Endothelial cell of umbilical vein (primary cell): ENCODE measurements around the gene SPRY4. TPM values are rescaled to one million over a fixed set of nuclear protein-coding genes. Genes with fewer than 3 reads are reported as not detected.

Source experiments
- BruUV-seq: library from RNA; stranded (reverse); fragments of 400-500 nt; replicated peaks from 2 replicates; lab custom pipeline; 2021; lab: Mats Ljungman, UMichigan
- CTCF ChIA-PET: fragments of 300-600, 350-600 bp; sonication (Branson Sonifier 250); formaldehyde crosslinking; loops from one replicate; lab custom pipeline; 2021; ENCODE audit warnings: antibody characterized with exemption, inconsistent platforms; lab: Charles Lee
- POLR2A ChIA-PET: fragments of 300-600, 350-600 bp; sonication (Branson Sonifier 250); formaldehyde crosslinking; loops from one replicate; lab custom pipeline; 2021; ENCODE audit warnings: antibody characterized with exemption, inconsistent platforms; lab: Charles Lee
- DNase-seq: peaks from one replicate; pipeline ENCODE4 v3.0.0-alpha.2; 2011; ENCODE audit warnings: low read depth, low spot score
- FAIRE-seq: peaks from 2 replicates; lab custom pipeline; 2011; peaks lifted over from hg19 to GRCh38; lab: Jason Lieb, UNC
- H2AFZ ChIP-seq: 2 replicates; pipeline ENCODE4 v1.6.0; 2012; ENCODE audit warnings: low read depth, low read length, control low read depth, inconsistent platforms
- H3K27ac ChIP-seq: 2 replicates; pipeline ENCODE4 v1.5.1; 2011; ENCODE audit warnings: low read depth, mild to moderate bottlenecking, control low read depth, low read length, moderate library complexity; ENCODE audit not compliant: insufficient read depth
- H3K27me3 ChIP-seq, 2 experiments: 2 replicates each; pipeline versions ENCODE4 v1.6.0 to v1.6.1; 2011; ENCODE audit warnings: low read length in 2 of 2, mixed read lengths in 1 of 2; ENCODE audit not compliant: control insufficient read depth in 2 of 2, insufficient read depth in 2 of 2
- H3K36me3 ChIP-seq, 2 experiments: 2 replicates in 1 of 2; 3 replicates in 1 of 2; pipeline ENCODE4 v1.5.1; 2011; ENCODE audit warnings: low read length in 2 of 2, mild to moderate bottlenecking in 1 of 2, moderate library complexity in 1 of 2; ENCODE audit not compliant: control insufficient read depth in 2 of 2, insufficient read depth in 2 of 2; ENCODE audit errors: extremely low read depth in 1 of 2
- H3K4me1 ChIP-seq: 3 replicates; pipeline ENCODE4 v1.5.1; 2011; ENCODE audit warnings: mild to moderate bottlenecking, low read length; ENCODE audit not compliant: control insufficient read depth, insufficient read depth; ENCODE audit errors: extremely low read depth
- H3K4me2 ChIP-seq: 2 replicates; pipeline ENCODE4 v1.6.1; 2011; ENCODE audit warnings: low read length, control low read depth, mixed read lengths; ENCODE audit not compliant: insufficient read depth
- H3K4me3 ChIP-seq, 3 experiments: fragments of 200-600 bp in 1 of 3; sonication (generic), shearing (Covaris generic) in 1 of 3; replicated peaks in 1 of 3; 2 replicates each; pipeline ENCODE4 v1.5.1; 2011 to 2016; ENCODE audit warnings: control low read depth in 3 of 3, low read length in 3 of 3, mild to moderate bottlenecking in 2 of 3, inconsistent platforms in 1 of 3, low read depth in 1 of 3, moderate library complexity in 1 of 3; ENCODE audit not compliant: insufficient read depth in 1 of 3
- H3K79me2 ChIP-seq: 2 replicates; pipeline ENCODE4 v1.6.0; 2012; ENCODE audit warnings: low read length, inconsistent platforms; ENCODE audit not compliant: control insufficient read depth, insufficient read depth
- H3K9ac ChIP-seq: replicated peaks from 2 replicates; pipeline ENCODE3; 2011; ENCODE audit warnings: low read length, control low read depth; ENCODE audit not compliant: insufficient read depth; ENCODE audit errors: extremely low read depth
- H3K9me1 ChIP-seq: replicated peaks from 3 replicates; pipeline ENCODE4 v1.6.0; 2011; ENCODE audit warnings: mild to moderate bottlenecking, low read length; ENCODE audit not compliant: control insufficient read depth, insufficient read depth; ENCODE audit errors: extremely low read depth
- H3K9me3 ChIP-seq: replicated peaks from 2 replicates; pipeline ENCODE4 v1.5.1; 2012; ENCODE audit warnings: low read length, inconsistent platforms; ENCODE audit not compliant: control insufficient read depth, insufficient read depth
- H4K20me1 ChIP-seq: replicated peaks from 2 replicates; pipeline ENCODE3; 2011; ENCODE audit warnings: mild to moderate bottlenecking, low read length; ENCODE audit not compliant: control insufficient read depth, insufficient read depth; ENCODE audit errors: extremely low read depth
- EZH2 ChIP-seq: IDR thresholded peaks from 2 replicates; pipeline ENCODE4 v1.6.1; 2012; ENCODE audit warnings: borderline replicate concordance, low read depth, mild to moderate bottlenecking, moderate library complexity, low read length, inconsistent platforms; ENCODE audit not compliant: severe bottlenecking
- FOS ChIP-seq: IDR thresholded peaks from 2 replicates; pipeline ENCODE4 v1.6.1; 2011; ENCODE audit warnings: mild to moderate bottlenecking, low read length, moderate library complexity, borderline replicate concordance; ENCODE audit not compliant: insufficient read depth
- GATA2 ChIP-seq: IDR thresholded peaks from 2 replicates; pipeline ENCODE4 v1.7.0; 2011; ENCODE audit warnings: low read depth, mild to moderate bottlenecking, moderate library complexity, mixed read lengths, low read length; ENCODE audit not compliant: insufficient read length, insufficient read depth
- JUN ChIP-seq: IDR thresholded peaks from 2 replicates; pipeline ENCODE4 v1.6.1; 2011; ENCODE audit warnings: borderline replicate concordance, low read depth; ENCODE audit not compliant: insufficient read length, insufficient read depth
- MAX ChIP-seq: IDR thresholded peaks from 2 replicates; pipeline ENCODE4 v1.6.1; 2011; ENCODE audit not compliant: insufficient read depth, insufficient read length
- MYC ChIP-seq: IDR thresholded peaks from one replicate; pipeline ENCODE4 v1.6.1; 2011; ENCODE audit warnings: mild to moderate bottlenecking, low read depth, low read length
- POLR2A ChIP-seq: IDR thresholded peaks from 2 replicates; pipeline ENCODE4 v1.6.1; 2012; ENCODE audit warnings: low read depth, mild to moderate bottlenecking, control low read depth, low read length
- POLR2AphosphoS5 ChIP-seq: IDR thresholded peaks from 2 replicates; pipeline ENCODE4 v1.6.1; 2012; ENCODE audit warnings: low read depth, mild to moderate bottlenecking, control low read depth, low read length, moderate library complexity; ENCODE audit not compliant: insufficient read depth
- dilution Hi-C: fragments of 300-500 bp; cut with MboI; formaldehyde crosslinking; loops from one replicate; pipeline ENCODE4 v1.15.0; 2019; ENCODE audit warnings: low sequenced_read_pairs; ENCODE audit not compliant: extremely low pct_ligation_motif_present
- intact Hi-C: fragments of 100-400 bp; cut with micrococcal nuclease; formaldehyde crosslinking; loops from one replicate; pipeline ENCODE4 v1.10.0; 2022
- polyA plus RNA-seq, 4 experiments: library from polyadenylated mRNA; depleted of rRNA in 3 of 4; stranded (reverse) in 3 of 4; unstranded in 1 of 4; fragments of >200 nt; gene quantifications; 2 replicates each; pipeline versions ENCODE4 v1.2.1 to v1.2.3, GENCODE V29; 2011 to 2012; ENCODE audit warnings: missing spikeins in 1 of 4
- total RNA-seq: library from RNA; stranded (reverse); gene quantifications from 2 replicates; pipeline ENCODE4 v1.2.3, GENCODE V29; 2021
- TF ChIP-seq, protein P1 (sequence below), 2 donors: IDR thresholded peaks; 1 replicate in 1 of 2; 2 replicates in 1 of 2; pipeline ENCODE4 v1.5.1; 2011; ENCODE audit warnings: low read length in 2 of 2, mild to moderate bottlenecking in 2 of 2, moderate library complexity in 2 of 2, control low read depth in 1 of 2, inconsistent platforms in 1 of 2, low read depth in 1 of 2; ENCODE audit not compliant: insufficient read depth in 1 of 2; ENCODE audit errors: extremely low read depth in 1 of 2

The SPRY4 gene
- total and polyA plus RNA-seq, 2 donors (not counting 3 experiments of a cell fraction or from before 2014, with no cell fraction given): 9.3 to 33.9 TPM

DNA sequence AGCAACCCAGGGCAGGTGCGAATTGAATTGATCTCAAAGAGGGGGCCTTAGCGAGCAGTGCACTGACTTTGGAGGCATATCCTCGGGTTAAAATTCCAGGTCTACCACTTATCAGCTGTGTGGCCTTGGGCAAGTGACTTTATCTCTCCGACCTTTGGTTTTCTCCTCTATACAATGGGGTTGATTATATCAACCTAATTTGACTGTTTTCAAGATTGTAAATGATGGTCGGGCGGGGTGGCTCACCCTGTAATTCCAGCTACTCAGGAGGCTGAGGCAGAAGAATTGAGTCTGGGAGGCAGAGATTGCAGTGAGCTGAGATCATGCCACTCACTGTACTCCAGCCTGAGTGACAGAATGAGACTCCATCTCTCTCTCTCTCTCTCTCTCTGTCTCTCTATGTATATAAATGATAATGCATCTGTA lies 18.7 kb downstream of the SPRY4 start:
- intact Hi-C loops: no loop called here
- Histone ChIP-seq H3K9ac (no peak overlapping the region), H3K27ac (no peak overlapping the region), H3K27me3 (no peaks in the 10 kb centered on the region), H4K20me1 (no peaks in the 10 kb centered on the region), H2AFZ (no peak overlapping the region), H3K4me1 (no peaks in the 10 kb centered on the region), H3K4me2 (no peak overlapping the region), H3K9me1 (no peaks in the 10 kb centered on the region), H3K36me3 (peaks cover 0 to 2% of the 10 kb centered on the region in 2 experiments), H3K79me2 (peaks cover 13% of the 10 kb centered on the region), H3K9me3 (no peaks in the 10 kb centered on the region), H3K4me3 (no peak overlapping the region)
- FAIRE-seq (no peak), DNase-seq (no peak)
- ChIA-PET POLR2A (no interaction called here), CTCF (interaction anchor here (1.1 kb wide), 1 partner anchor 243 kb away, joined by 3 read pairs; no protein-coding TSS in a partner anchor)
- TF ChIP-seq MAX: no peak
- dilution Hi-C loops: no loop called here
- no TSS peak for BruUV-seq

GRCh38 chr5:142305211-142305610 lies 19.6 kb downstream of the SPRY4 start:
- no TSS peak for BruUV-seq
- no peak for DNase-seq
- dilution Hi-C loops (no loop called here), intact Hi-C loops (no loop called here)
- Histone ChIP-seq H4K20me1 (no peaks in the 10 kb centered on the region), H3K4me2 (no peak overlapping the region), H3K4me3 (no peak overlapping the region), H3K4me1 (no peaks in the 10 kb centered on the region), H2AFZ (no peak overlapping the region), H3K79me2 (peaks cover 6% of the 10 kb centered on the region), H3K27me3 (no peaks in the 10 kb centered on the region), H3K9ac (no peak overlapping the region), H3K36me3 (no peaks in the 10 kb centered on the region), H3K27ac (no peak overlapping the region), H3K9me3 (no peaks in the 10 kb centered on the region), H3K9me1 (no peaks in the 10 kb centered on the region)
- TF ChIP-seq POLR2AphosphoS5 (no peak), EZH2 (no peak), MYC (no peak), JUN (no peak), FOS (no peak), MAX (no peak), POLR2A (no peak), GATA2 (no peak)
- TF ChIP-seq, protein P1, sequence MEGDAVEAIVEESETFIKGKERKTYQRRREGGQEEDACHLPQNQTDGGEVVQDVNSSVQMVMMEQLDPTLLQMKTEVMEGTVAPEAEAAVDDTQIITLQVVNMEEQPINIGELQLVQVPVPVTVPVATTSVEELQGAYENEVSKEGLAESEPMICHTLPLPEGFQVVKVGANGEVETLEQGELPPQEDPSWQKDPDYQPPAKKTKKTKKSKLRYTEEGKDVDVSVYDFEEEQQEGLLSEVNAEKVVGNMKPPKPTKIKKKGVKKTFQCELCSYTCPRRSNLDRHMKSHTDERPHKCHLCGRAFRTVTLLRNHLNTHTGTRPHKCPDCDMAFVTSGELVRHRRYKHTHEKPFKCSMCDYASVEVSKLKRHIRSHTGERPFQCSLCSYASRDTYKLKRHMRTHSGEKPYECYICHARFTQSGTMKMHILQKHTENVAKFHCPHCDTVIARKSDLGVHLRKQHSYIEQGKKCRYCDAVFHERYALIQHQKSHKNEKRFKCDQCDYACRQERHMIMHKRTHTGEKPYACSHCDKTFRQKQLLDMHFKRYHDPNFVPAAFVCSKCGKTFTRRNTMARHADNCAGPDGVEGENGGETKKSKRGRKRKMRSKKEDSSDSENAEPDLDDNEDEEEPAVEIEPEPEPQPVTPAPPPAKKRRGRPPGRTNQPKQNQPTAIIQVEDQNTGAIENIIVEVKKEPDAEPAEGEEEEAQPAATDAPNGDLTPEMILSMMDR (IDR thresholded peaks at IDR 0.05; ENCODE audit: extremely low read depth in 1 of 2, insufficient read depth in 1 of 2, low read depth in 1 of 2, low read length in 2 of 2): no peak
- ChIA-PET CTCF (no interaction called here), POLR2A (no interaction called here)
- FAIRE-seq: no peak
